GM12878 (cell line): ENCODE data around the gene MSI2. TPM values are rescaled to one million over a fixed set of nuclear protein-coding genes. Genes with fewer than 3 reads are reported as not detected.

Experiments used
- BCL11A ChIP-seq: IDR thresholded peaks from 2 replicates; pipeline ENCODE4 v1.6.1; 2011; ENCODE audit warnings: low read depth, low read length
- BRCA1 ChIP-seq: IDR thresholded peaks from 2 replicates; pipeline ENCODE4 v1.6.1; 2011; ENCODE audit warnings: low read depth, low read length, improper control_type of control experiment
- CREM ChIP-seq: IDR thresholded peaks from 2 replicates; pipeline ENCODE4 v1.6.1; 2014; ENCODE audit warnings: antibody characterized with exemption, low read depth
- EGR1 ChIP-seq, 2 experiments: IDR thresholded peaks; 1 replicate in 1 of 2; 2 replicates in 1 of 2; pipeline ENCODE4 v1.6.1; 2011 to 2012; ENCODE audit warnings: low read depth in 2 of 2, low read length in 2 of 2, borderline replicate concordance in 1 of 2, mild to moderate bottlenecking in 1 of 2, moderate library complexity in 1 of 2
- ETV6 ChIP-seq, 2 experiments: fragments of 450-650 bp in 1 of 2; IDR thresholded peaks in 1 of 2; conservative IDR thresholded peaks in 1 of 2; 2 replicates each; pipeline ENCODE4 v1.6.1; 2014; ENCODE audit warnings: antibody characterized with exemption in 1 of 2, borderline replicate concordance in 1 of 2, low read depth in 1 of 2, mild to moderate bottlenecking in 1 of 2, moderate library complexity in 1 of 2
- EZH2 ChIP-seq: IDR thresholded peaks from 2 replicates; pipeline ENCODE4 v1.6.1; 2012; ENCODE audit warnings: low read depth, mild to moderate bottlenecking, control low read depth, inconsistent platforms, low read length, borderline replicate concordance; ENCODE audit not compliant: control insufficient read depth
- FOXM1 ChIP-seq: IDR thresholded peaks from 2 replicates; pipeline ENCODE4 v1.6.1; 2012; ENCODE audit warnings: low read depth, mild to moderate bottlenecking, inconsistent platforms, low read length, moderate library complexity
- GATAD2B ChIP-seq: fragments of 450-650 bp; conservative IDR thresholded peaks from 2 replicates; pipeline ENCODE4 v1.6.1; 2017; ENCODE audit warnings: low read depth, mild to moderate bottlenecking, moderate library complexity
- IKZF2 ChIP-seq, 2 experiments: fragments of 450-650 bp; IDR thresholded peaks; 2 replicates each; pipeline ENCODE4 v1.6.1; 2017; ENCODE audit warnings: mild to moderate bottlenecking in 2 of 2, moderate library complexity in 2 of 2
- IRF4 ChIP-seq: IDR thresholded peaks from 2 replicates; pipeline ENCODE4 v1.6.1; 2011; ENCODE audit warnings: low read depth, low read length
- IRF5 ChIP-seq: fragments of 450-650 bp; IDR thresholded peaks from 2 replicates; pipeline ENCODE4 v1.6.1; 2017; ENCODE audit warnings: borderline replicate concordance
- KAT2A ChIP-seq: conservative IDR thresholded peaks from 2 replicates; pipeline ENCODE4 v1.6.1; 2011; ENCODE audit warnings: low read depth, low read length; ENCODE audit not compliant: control insufficient read depth
- NR2C1 ChIP-seq: fragments of 450-650 bp; IDR thresholded peaks from 2 replicates; pipeline ENCODE4 v1.6.1; 2017; ENCODE audit warnings: antibody characterized with exemption, mild to moderate bottlenecking, moderate library complexity
- NR2F1 ChIP-seq: fragments of 450-650 bp; conservative IDR thresholded peaks from 2 replicates; pipeline ENCODE4 v1.6.1; 2017; ENCODE audit warnings: mild to moderate bottlenecking
- POLR2AphosphoS2 ChIP-seq: IDR thresholded peaks from 2 replicates; pipeline ENCODE4 v1.6.1; 2011; ENCODE audit warnings: low read depth, mild to moderate bottlenecking, low read length, improper control_type of control experiment, moderate library complexity
- POLR2AphosphoS5 ChIP-seq: IDR thresholded peaks from 2 replicates; pipeline ENCODE4 v1.6.1; 2011; ENCODE audit warnings: mild to moderate bottlenecking, low read length, inconsistent platforms
- RFX5 ChIP-seq: IDR thresholded peaks from 2 replicates; pipeline ENCODE4 v1.6.1; 2011; ENCODE audit warnings: low read depth, low read length, improper control_type of control experiment
- RUNX3 ChIP-seq: IDR thresholded peaks from 2 replicates; pipeline ENCODE4 v1.6.1; 2012; ENCODE audit warnings: low read length, inconsistent platforms
- YY1 ChIP-seq: IDR thresholded peaks from 2 replicates; pipeline ENCODE4 v1.6.1; 2011; ENCODE audit warnings: low read depth, mild to moderate bottlenecking, low read length
- ZNF24 ChIP-seq: fragments of 450-650 bp; IDR thresholded peaks from 2 replicates; pipeline ENCODE4 v1.6.1; 2017; ENCODE audit warnings: antibody characterized with exemption, mild to moderate bottlenecking
- polyA plus RNA-seq, 11 experiments: library from polyadenylated mRNA; depleted of rRNA in 4 of 11; unstranded in 6 of 11; stranded (reverse) in 5 of 11; fragments of >200 nt; fragmentation: Nextera tagmentation in 4 of 11; fragmentation: Illumina TruSeq in 1 of 11; extraction: Ambion mirVana in 4 of 11; extraction: Trizol in 1 of 11; gene quantifications; 1 replicate in 1 of 11; 2 replicates in 10 of 11; pipeline versions ENCODE4 v1.2.1 to v1.2.3, GENCODE V29; 2011 to 2016; ENCODE audit warnings: inconsistent platforms in 2 of 11, missing spikeins in 2 of 11, low read depth in 1 of 11
- total RNA-seq, 4 experiments: library from RNA; depleted of rRNA in 3 of 4; stranded (reverse); fragments of >200 nt in 3 of 4; fragmentation: Illumina TruSeq in 1 of 4; extraction: Trizol in 1 of 4; gene quantifications; 2 replicates each; pipeline versions ENCODE4 v1.2.1 to v1.2.3, GENCODE V29; 2013 to 2021
- TF ChIP-seq, protein P1 (sequence below): fragments of 450-650 bp; formaldehyde crosslinking; IDR thresholded peaks from 2 replicates; pipeline ENCODE4 v1.4.0; 2022; ENCODE audit warnings: mild to moderate bottlenecking, moderate library complexity
- TF ChIP-seq, protein P2 (sequence below): IDR thresholded peaks from 2 replicates; pipeline ENCODE4 v1.6.1; 2011; ENCODE audit warnings: mild to moderate bottlenecking, low read depth, low read length, moderate library complexity; ENCODE audit not compliant: insufficient replicate concordance
- TF ChIP-seq, protein P3 (sequence below): IDR thresholded peaks from 2 replicates; pipeline ENCODE4 v1.6.1; 2011; ENCODE audit warnings: low read depth, mild to moderate bottlenecking, low read length, moderate library complexity, borderline replicate concordance; ENCODE audit errors: extremely low read depth

MSI2 gene
- total and polyA plus RNA-seq, 10 of the 15 experiments (the other 5 are each of a cell fraction or from before 2014, with no cell fraction given) = 6.1 to 76.1 (median 42.0) TPM

- TF ChIP-seq BCL11A (peak; percentile 86), YY1 (peak; percentile 61; the same call in 1 of the 2 replicates), FOXM1 (peak; percentile 92), ETV6 (conservative IDR thresholded peaks at IDR 0.05 in 1 of 2, IDR thresholded peaks at IDR 0.05 in 1 of 2; ENCODE audit: borderline replicate concordance in 1 of 2, low read depth in 1 of 2) (peak in 1 of 2 experiments; percentile 63; a peak in 1 of 4 replicates), BRCA1 (no peak), GATAD2B (peak; percentile 83; the same call in 1 of the 2 replicates), POLR2AphosphoS5 (peak; percentile 84), IRF4 (peak; percentile 95), NR2F1 (peak; percentile 86), IRF5 (no peak), CREM (peak; percentile 87), POLR2AphosphoS2 (peak; percentile 55; the same call in 1 of the 2 replicates), ZNF24 (0 out of 2 replicates have a peak, but pooled peaks have one; percentile 26), KAT2A (no peak), RUNX3 (peak; percentile 78), NR2C1 (no peak), IKZF2 (IDR thresholded peaks at IDR 0.05) (peak; percentile 85 to 88), EZH2 (no peak), EGR1 (IDR thresholded peaks at IDR 0.05; ENCODE audit: borderline replicate concordance in 1 of 2, low read depth in 2 of 2, low read length in 2 of 2) (peak in 1 of 2 experiments; percentile 49; a peak in 1 of 3 replicates), RFX5 (no peak)
- TF ChIP-seq, protein P1, sequence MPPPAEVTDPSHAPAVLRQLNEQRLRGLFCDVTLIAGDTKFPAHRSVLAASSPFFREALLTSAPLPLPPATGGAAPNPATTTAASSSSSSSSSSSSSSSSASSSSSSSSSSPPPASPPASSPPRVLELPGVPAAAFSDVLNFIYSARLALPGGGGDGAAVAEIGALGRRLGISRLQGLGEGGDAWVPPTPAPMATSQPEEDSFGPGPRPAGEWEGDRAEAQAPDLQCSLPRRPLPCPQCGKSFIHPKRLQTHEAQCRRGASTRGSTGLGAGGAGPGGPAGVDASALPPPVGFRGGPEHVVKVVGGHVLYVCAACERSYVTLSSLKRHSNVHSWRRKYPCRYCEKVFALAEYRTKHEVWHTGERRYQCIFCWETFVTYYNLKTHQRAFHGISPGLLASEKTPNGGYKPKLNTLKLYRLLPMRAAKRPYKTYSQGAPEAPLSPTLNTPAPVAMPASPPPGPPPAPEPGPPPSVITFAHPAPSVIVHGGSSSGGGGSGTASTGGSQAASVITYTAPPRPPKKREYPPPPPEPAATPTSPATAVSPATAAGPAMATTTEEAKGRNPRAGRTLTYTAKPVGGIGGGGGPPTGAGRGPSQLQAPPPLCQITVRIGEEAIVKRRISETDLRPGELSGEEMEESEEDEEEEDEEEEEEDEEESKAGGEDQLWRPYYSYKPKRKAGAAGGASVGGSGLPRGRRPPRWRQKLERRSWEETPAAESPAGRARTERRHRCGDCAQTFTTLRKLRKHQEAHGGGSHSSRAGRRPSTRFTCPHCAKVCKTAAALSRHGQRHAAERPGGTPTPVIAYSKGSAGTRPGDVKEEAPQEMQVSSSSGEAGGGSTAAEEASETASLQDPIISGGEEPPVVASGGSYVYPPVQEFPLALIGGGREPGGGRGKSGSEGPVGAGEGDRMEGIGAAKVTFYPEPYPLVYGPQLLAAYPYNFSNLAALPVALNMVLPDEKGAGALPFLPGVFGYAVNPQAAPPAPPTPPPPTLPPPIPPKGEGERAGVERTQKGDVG (CRISPR knock-in tag) = no peak
- TF ChIP-seq, protein P2, sequence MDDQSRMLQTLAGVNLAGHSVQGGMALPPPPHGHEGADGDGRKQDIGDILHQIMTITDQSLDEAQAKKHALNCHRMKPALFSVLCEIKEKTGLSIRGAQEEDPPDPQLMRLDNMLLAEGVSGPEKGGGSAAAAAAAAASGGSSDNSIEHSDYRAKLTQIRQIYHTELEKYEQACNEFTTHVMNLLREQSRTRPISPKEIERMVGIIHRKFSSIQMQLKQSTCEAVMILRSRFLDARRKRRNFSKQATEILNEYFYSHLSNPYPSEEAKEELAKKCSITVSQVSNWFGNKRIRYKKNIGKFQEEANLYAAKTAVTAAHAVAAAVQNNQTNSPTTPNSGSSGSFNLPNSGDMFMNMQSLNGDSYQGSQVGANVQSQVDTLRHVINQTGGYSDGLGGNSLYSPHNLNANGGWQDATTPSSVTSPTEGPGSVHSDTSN = peak; percentile 47
- TF ChIP-seq, protein P3, sequence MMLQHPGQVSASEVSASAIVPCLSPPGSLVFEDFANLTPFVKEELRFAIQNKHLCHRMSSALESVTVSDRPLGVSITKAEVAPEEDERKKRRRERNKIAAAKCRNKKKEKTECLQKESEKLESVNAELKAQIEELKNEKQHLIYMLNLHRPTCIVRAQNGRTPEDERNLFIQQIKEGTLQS = no peak
Observed at GRCh38 chr17:57463103-57463885, 207.0 kb downstream of the MSI2 start (continued).
